Hematopoietic multipotent progenitor cell treated with erythropoietin and hydrocortisone succinate and interleukin-3 and kit ligand, for 4 days (in vitro differentiated cells): ENCODE measurements around the gene CIAO2A.
"Not testable (repeated sequence)": the region's sequence is repeated elsewhere in the genome, so short reads cannot be mapped to it uniquely, and the experiment has no call there.

Experiments used
- DNase-seq: peaks from one replicate; pipeline ENCODE4 v3.0.0-alpha.2; 2015

CIAO2A gene

GRCh38 chr15:64093627-64094417 lies at the start of gene CIAO2A:
Gene CIAO2A, minus strand, starts transcription at chr15:64093838. Its CDS starts 70 bp downstream, at chr15:64093768.
- peak; percentile 100 for DNase-seq

- no peak for DNase-seq
Measured at GRCh38 chr15:64143276-64143675, 49.6 kb upstream of the CIAO2A start.

GRCh38 chr15:64141798-64142512 lies 48.3 kb upstream of the CIAO2A start:
- DNase-seq = no peak

- peak; percentile 64 for DNase-seq
Measured at GRCh38 chr15:64138331-64138941, 44.8 kb upstream of the CIAO2A start.

GRCh38 chr15:64137226-64137833 lies 43.7 kb upstream of the CIAO2A start:
- DNase-seq = peak; percentile 58

GRCh38 chr15:64136347-64136746 lies 42.7 kb upstream of the CIAO2A start:
- no peak for DNase-seq

- DNase-seq = peak; percentile 97
Measured at GRCh38 chr15:64134345-64134829, 40.7 kb upstream of the CIAO2A start.

- DNase-seq = no peak
Measured at GRCh38 chr15:64133623-64134344, 40.1 kb upstream of the CIAO2A start.

GRCh38 chr15:64132217-64132616 lies 38.6 kb upstream of the CIAO2A start:
- no peak for DNase-seq

- DNase-seq = no peak
Measured at GRCh38 chr15:64131547-64131946, 37.9 kb upstream of the CIAO2A start.

- no peak for DNase-seq
Measured at GRCh38 chr15:64130159-64130558, 36.5 kb upstream of the CIAO2A start.

GRCh38 chr15:64127521-64128270 lies 34.1 kb upstream of the CIAO2A start:
- DNase-seq = no peak

GRCh38 chr15:64125978-64126377 lies 32.3 kb upstream of the CIAO2A start:
- DNase-seq = no peak

- DNase-seq = no peak
Measured at GRCh38 chr15:64122936-64123351, 29.3 kb upstream of the CIAO2A start.

GRCh38 chr15:64122444-64122843 lies 28.8 kb upstream of the CIAO2A start:
- DNase-seq = no peak

GRCh38 chr15:64121614-64122013 lies 28.0 kb upstream of the CIAO2A start:
- DNase-seq = no peak

- DNase-seq = not testable (repeated sequence)
Measured at GRCh38 chr15:64120322-64120721, 26.7 kb upstream of the CIAO2A start.

GRCh38 chr15:64117759-64118487 lies 24.3 kb upstream of the CIAO2A start:
- DNase-seq = no peak

GRCh38 chr15:64112904-64113303 lies 19.3 kb upstream of the CIAO2A start:
- peak; percentile 57 for DNase-seq

GRCh38 chr15:64112073-64112772 lies 18.6 kb upstream of the CIAO2A start:
- DNase-seq = peak; percentile 26
